CD4-positive, alpha-beta T cell (primary cell): ENCODE results near the gene PKNOX2. TPM values are rescaled to one million over a fixed set of nuclear protein-coding genes. Genes with fewer than 3 reads are reported as not detected.

ENCODE experiments used
- ATAC-seq: fragments of 200-7000 bp; cut with Tn5 transposase; one replicate; pipeline ENCODE4 v1.10.0; 2022; ENCODE audit warnings: mild to moderate bottlenecking; ENCODE audit not compliant: poor library complexity
- CTCF ChIA-PET: fragments of 350-600 bp; sonication (Branson Sonifier 250); formaldehyde crosslinking; loops from one replicate; lab custom pipeline; 2021; ENCODE audit warnings: antibody characterized with exemption, inconsistent platforms; lab: Charles Lee
- POLR2A ChIA-PET: fragments of 350-600 bp; sonication (Branson Sonifier 250); formaldehyde crosslinking; loops from one replicate; lab custom pipeline; 2021; ENCODE audit warnings: antibody characterized with exemption, inconsistent platforms; lab: Charles Lee
- DNase-seq, 14 experiments: peaks; one replicate each; pipeline ENCODE4 v3.0.0-alpha.2; 2013 to 2020; ENCODE audit warnings: mixed read lengths in 2 of 14
- H3K27ac ChIP-seq, 2 donors: one replicate each; pipeline versions ENCODE4 v1.5.1 to v1.7.0; 2013; ENCODE audit warnings: low read length in 2 of 2, low read depth in 1 of 2, mild to moderate bottlenecking in 1 of 2
- H3K27me3 ChIP-seq, 2 experiments: 1 replicate in 1 of 2; 2 replicates in 1 of 2; pipeline versions ENCODE4 v1.6.1 to v1.7.0; 2013; ENCODE audit warnings: low read length in 2 of 2, control low read depth in 1 of 2, mild to moderate bottlenecking in 1 of 2, moderate library complexity in 1 of 2; ENCODE audit not compliant: insufficient read depth in 2 of 2, control insufficient read depth in 1 of 2
- H3K36me3 ChIP-seq: one replicate; pipeline ENCODE4 v1.6.1; 2013; ENCODE audit warnings: low read length, control low read depth; ENCODE audit not compliant: insufficient read depth
- H3K4me1 ChIP-seq: one replicate; pipeline ENCODE4 v1.6.1; 2013; ENCODE audit warnings: low read length, control low read depth; ENCODE audit not compliant: insufficient read depth
- H3K4me3 ChIP-seq: one replicate; pipeline ENCODE4 v1.5.1; 2013; ENCODE audit warnings: mild to moderate bottlenecking, low read length, moderate library complexity
- H3K9me3 ChIP-seq, 2 experiments: 1 replicate in 1 of 2; 2 replicates in 1 of 2; pipeline versions ENCODE4 v1.6.1 to v1.7.0; 2013; ENCODE audit warnings: low read length in 2 of 2, mild to moderate bottlenecking in 2 of 2, control low read depth in 1 of 2, moderate library complexity in 1 of 2; ENCODE audit not compliant: control insufficient read depth in 1 of 2, insufficient read depth in 1 of 2
- H3K27ac Mint-ChIP-seq: one replicate; pipeline ENCODE4 v1.8.0; 2020; ENCODE audit warnings: mixed read lengths
- H3K27me3 Mint-ChIP-seq: one replicate; pipeline ENCODE4 v1.8.0; 2021; ENCODE audit warnings: mixed read lengths
- H3K36me3 Mint-ChIP-seq: one replicate; pipeline ENCODE4 v1.8.0; 2021; ENCODE audit warnings: low read depth, mixed read lengths
- H3K4me1 Mint-ChIP-seq: one replicate; pipeline ENCODE4 v1.8.0; 2021; ENCODE audit warnings: low read depth, mixed read lengths
- H3K4me3 Mint-ChIP-seq: one replicate; pipeline ENCODE4 v1.8.0; 2020; ENCODE audit warnings: mild to moderate bottlenecking, mixed read lengths
- H3K9me3 Mint-ChIP-seq: one replicate; pipeline ENCODE4 v1.8.0; 2020; ENCODE audit warnings: mixed read lengths
- CTCF ChIP-seq: fragments of 200-600 bp; IDR thresholded peaks from one replicate; pipeline ENCODE4 v1.8.0; 2022; ENCODE audit warnings: antibody characterized with exemption, mild to moderate bottlenecking
- intact Hi-C, 2 experiments: fragments of 100-400 bp; cut with DNase I in 1 of 2; cut with micrococcal nuclease in 1 of 2; formaldehyde crosslinking; loops; one replicate each; pipeline versions ENCODE4 v1.15.1 to v1.9.0; 2023 to 2025; cut with DNase I, micrococcal nuclease
- total RNA-seq, 174 experiments: library from RNA in 2 of 174; stranded (reverse) in 2 of 174; gene quantifications; one replicate each; pipeline ENCODE4 v1.2.3 and lab custom pipeline; 2021 to 2026

PKNOX2 gene
- total RNA-seq, 2 experiments from 2014 or later, result not detected

- POLR2A ChIA-PET, result no interaction called here
- intact Hi-C loops, result no loop called here
- Histone ChIP-seq H3K27me3 (peaks cover 12 to 15% of the 10 kb centered on the region in 2 experiments), H3K27ac (no peak overlapping the region), H3K9me3 (no peaks in the 10 kb centered on the region), H3K4me1 (no peaks in the 10 kb centered on the region), H3K4me3 (no peak overlapping the region), H3K36me3 (no peaks in the 10 kb centered on the region)
- no peak overlapping the region for H3K4me3 Mint-ChIP-seq
- CTCF ChIA-PET, result no interaction called here
- peaks cover 32% of the 10 kb centered on the region for H3K27me3 Mint-ChIP-seq
- no peak overlapping the region for H3K27ac Mint-ChIP-seq
- H3K4me1 Mint-ChIP-seq, result no peaks in the 10 kb centered on the region
- ATAC-seq (no peak), DNase-seq (no peak)
- no peak for TF ChIP-seq CTCF
- no peaks in the 10 kb centered on the region for H3K9me3 Mint-ChIP-seq
- H3K36me3 Mint-ChIP-seq, result no peaks in the 10 kb centered on the region
These were observed 303.5 kb downstream of the PKNOX2 start for GRCh38 chr11:125468025-125468424.

GRCh38 chr11:125468852-125469251 is 304.3 kb downstream of the PKNOX2 start:
- POLR2A ChIA-PET, result no interaction called here
- H3K36me3 Mint-ChIP-seq, result no peaks in the 10 kb centered on the region
- no peak overlapping the region for H3K27ac Mint-ChIP-seq
- intact Hi-C loops, result no loop called here
- TF ChIP-seq CTCF, result no peak
- no peaks in the 10 kb centered on the region for H3K9me3 Mint-ChIP-seq
- DNase-seq (no peak), ATAC-seq (no peak)
- Histone ChIP-seq H3K9me3 (no peaks in the 10 kb centered on the region), H3K4me1 (no peaks in the 10 kb centered on the region), H3K4me3 (no peak overlapping the region), H3K27me3 (peaks cover 6 to 12% of the 10 kb centered on the region in 2 experiments), H3K36me3 (no peaks in the 10 kb centered on the region), H3K27ac (no peak overlapping the region)
- no peaks in the 10 kb centered on the region for H3K4me1 Mint-ChIP-seq
- H3K27me3 Mint-ChIP-seq, result peaks cover 27% of the 10 kb centered on the region
- CTCF ChIA-PET, result no interaction called here
- no peak overlapping the region for H3K4me3 Mint-ChIP-seq

- CTCF ChIA-PET, result no interaction called here
- Histone ChIP-seq H3K27me3 (peaks cover 0 to 4% of the 10 kb centered on the region in 2 experiments), H3K4me1 (no peaks in the 10 kb centered on the region), H3K36me3 (no peaks in the 10 kb centered on the region), H3K9me3 (no peaks in the 10 kb centered on the region), H3K4me3 (no peak overlapping the region), H3K27ac (no peak overlapping the region)
- Mint-ChIP-seq H3K36me3 (no peaks in the 10 kb centered on the region), H3K9me3 (no peaks in the 10 kb centered on the region), H3K27me3 (peaks cover 16% of the 10 kb centered on the region), H3K27ac (no peak overlapping the region), H3K4me3 (no peak overlapping the region), H3K4me1 (no peaks in the 10 kb centered on the region)
- no peak for DNase-seq
- TF ChIP-seq CTCF, result no peak
- intact Hi-C loops, result no loop called here
- no peak for ATAC-seq
- POLR2A ChIA-PET, result no interaction called here
These were observed 305.8 kb downstream of the PKNOX2 start for GRCh38 chr11:125470355-125470754.
